OCI-LY1 (cell line): ENCODE data around the gene EPN3.

Source experiments
- H2AFZ ChIP-seq: fragments of 200-600 bp; sonication (generic), shearing (Covaris generic); 2 replicates; pipeline ENCODE4 v1.6.0; 2014; ENCODE audit warnings: antibody characterized with exemption, mild to moderate bottlenecking, low read length
- H3F3A ChIP-seq: fragments of 200-600 bp; sonication (generic), shearing (Covaris generic); 2 replicates; pipeline ENCODE4 v1.6.0; 2014; ENCODE audit warnings: mild to moderate bottlenecking, antibody characterized with exemption, low read length, moderate library complexity; ENCODE audit not compliant: insufficient read depth
- H3K27ac ChIP-seq: fragments of 200-600 bp; sonication (generic); 2 replicates; pipeline ENCODE4 v1.5.1; 2014; ENCODE audit warnings: low read length, mixed run types, mild to moderate bottlenecking, low read depth; ENCODE audit not compliant: poor library complexity, severe bottlenecking
- H3K27me3 ChIP-seq: fragments of 200-600 bp; sonication (generic); 2 replicates; pipeline ENCODE4 v1.6.0; 2014; ENCODE audit warnings: antibody characterized with exemption, mild to moderate bottlenecking, low read length, moderate library complexity; ENCODE audit not compliant: insufficient read depth
- H3K36me3 ChIP-seq: fragments of 200-600 bp; sonication (generic); 2 replicates; pipeline ENCODE4 v1.6.1; 2014; ENCODE audit warnings: mild to moderate bottlenecking, antibody characterized with exemption, low read length, moderate library complexity, mixed read lengths; ENCODE audit not compliant: insufficient read depth
- H3K4me1 ChIP-seq: fragments of 200-600 bp; sonication (generic); 2 replicates; pipeline ENCODE4 v1.5.1; 2014; ENCODE audit warnings: mild to moderate bottlenecking, low read length, moderate library complexity; ENCODE audit not compliant: insufficient read depth, severe bottlenecking
- H3K4me2 ChIP-seq: fragments of 200-600 bp; sonication (generic), shearing (Covaris generic); 2 replicates; pipeline ENCODE4 v1.6.1; 2014; ENCODE audit warnings: low read length
- H3K4me3 ChIP-seq: fragments of 200-600 bp; sonication (generic); 2 replicates; pipeline ENCODE4 v1.5.1; 2014; ENCODE audit warnings: low read length, low read depth, mild to moderate bottlenecking, mixed read lengths; ENCODE audit not compliant: poor library complexity, severe bottlenecking
- H3K79me2 ChIP-seq: fragments of 200-600 bp; shearing (Covaris generic); 2 replicates; pipeline ENCODE4 v1.6.1; 2016; ENCODE audit warnings: mixed run types, low read length, mixed read lengths; ENCODE audit not compliant: insufficient read depth
- H3K9ac ChIP-seq: fragments of 200-600 bp; sonication (generic), shearing (Covaris generic); 2 replicates; pipeline ENCODE4 v1.6.1; 2014; ENCODE audit warnings: mild to moderate bottlenecking, low read length, mixed read lengths
- H3K9me2 ChIP-seq: fragments of 200-600 bp; sonication (generic), shearing (Covaris generic); 2 replicates; pipeline ENCODE4 v1.6.1; 2014; ENCODE audit warnings: low read depth, mild to moderate bottlenecking, low read length, mixed read lengths
- H3K9me3 ChIP-seq: fragments of 200-600 bp; shearing (Covaris generic); 2 replicates; pipeline ENCODE4 v1.6.1; 2014; ENCODE audit warnings: low read length, mixed read lengths
- H4K20me1 ChIP-seq: fragments of 200-600 bp; sonication (generic), shearing (Covaris generic); 2 replicates; pipeline ENCODE4 v1.6.0; 2016; ENCODE audit warnings: mild to moderate bottlenecking, low read length; ENCODE audit not compliant: insufficient read depth
- CTCF ChIP-seq: fragments of 200-600 bp; sonication (generic), shearing (Covaris generic); IDR thresholded peaks from 2 replicates; pipeline ENCODE4 v1.5.1; 2017; ENCODE audit warnings: mild to moderate bottlenecking, antibody characterized with exemption, low read length, moderate library complexity, mixed read lengths
- EZH2 ChIP-seq: fragments of 200-600 bp; sonication (generic), shearing (Covaris generic); IDR thresholded peaks from 2 replicates; pipeline ENCODE4 v1.8.0; 2017; ENCODE audit warnings: borderline replicate concordance, mixed run types, mild to moderate bottlenecking, antibody characterized with exemption, low read length, moderate library complexity, mixed read lengths

The EPN3 gene

GRCh38 chr17:50534979-50535326 lies 2.4 kb downstream of the EPN3 start:
- peaks cover 10% of the 10 kb centered on the region; the same call in 1 of the 2 replicates for H3K27me3 ChIP-seq
- no peaks in the 10 kb centered on the region for H3K9me3 ChIP-seq

GRCh38 chr17:50535407-50535806 lies 2.9 kb downstream of the EPN3 start:
- Histone ChIP-seq H3K9me3 (no peaks in the 10 kb centered on the region), H3K4me2 (no peak overlapping the region), H3K9ac (no peak overlapping the region), H3K27ac (no peak overlapping the region), H3K27me3 (peaks cover 10% of the 10 kb centered on the region; the same call in 1 of the 2 replicates), H3K4me1 (no peaks in the 10 kb centered on the region), H3K36me3 (no peaks in the 10 kb centered on the region), H3K79me2 (no peaks in the 10 kb centered on the region), H3K4me3 (no peak overlapping the region), H3F3A (no peaks in the 10 kb centered on the region), H2AFZ (no peak overlapping the region), H3K9me2 (no peaks in the 10 kb centered on the region), H4K20me1 (no peaks in the 10 kb centered on the region)
- TF ChIP-seq CTCF (no peak), EZH2 (no peak)

More at GRCh38 chr17:50534979-50535326, 2.4 kb downstream of the EPN3 start:
- no peaks in the 10 kb centered on the region for H3F3A ChIP-seq
- H3K27ac ChIP-seq: no peak overlapping the region
- no peaks in the 10 kb centered on the region for H3K36me3 ChIP-seq
- no peak overlapping the region for H3K4me3 ChIP-seq
- no peaks in the 10 kb centered on the region for H3K9me2 ChIP-seq
- no peaks in the 10 kb centered on the region for H3K4me1 ChIP-seq
- no peak overlapping the region for H3K9ac ChIP-seq
- no peaks in the 10 kb centered on the region for H4K20me1 ChIP-seq
- H2AFZ ChIP-seq: no peak overlapping the region
- TF ChIP-seq CTCF: no peak
- TF ChIP-seq EZH2: no peak
- no peak overlapping the region for H3K4me2 ChIP-seq
- no peaks in the 10 kb centered on the region for H3K79me2 ChIP-seq

- Histone ChIP-seq H3K36me3 (no peaks in the 10 kb centered on the region), H3K9me3 (no peaks in the 10 kb centered on the region), H3K4me3 (no peak overlapping the region), H4K20me1 (no peaks in the 10 kb centered on the region), H3K79me2 (no peaks in the 10 kb centered on the region), H3F3A (no peaks in the 10 kb centered on the region), H2AFZ (no peak overlapping the region), H3K27ac (no peak overlapping the region), H3K4me2 (no peak overlapping the region), H3K9me2 (no peaks in the 10 kb centered on the region), H3K9ac (no peak overlapping the region), H3K27me3 (peaks cover 8% of the 10 kb centered on the region; the same call in 1 of the 2 replicates), H3K4me1 (peaks cover 4% of the 10 kb centered on the region)
- TF ChIP-seq EZH2 (no peak), CTCF (no peak)
Measured at GRCh38 chr17:50536683-50537646, 4.4 kb downstream of the EPN3 start.
